Measurements from ENCODE around the gene CARM1. TPM values are rescaled to one million over a fixed set of nuclear protein-coding genes. Genes with fewer than 3 reads are reported as not detected.
A peak's percentile ranks its signal among the peaks of the same experiment; 100 is the strongest.

CARM1 gene
- total and polyA plus RNA-seq, 8 donors: 13.0 to 24.7 (median 16.6) TPM

DNA sequence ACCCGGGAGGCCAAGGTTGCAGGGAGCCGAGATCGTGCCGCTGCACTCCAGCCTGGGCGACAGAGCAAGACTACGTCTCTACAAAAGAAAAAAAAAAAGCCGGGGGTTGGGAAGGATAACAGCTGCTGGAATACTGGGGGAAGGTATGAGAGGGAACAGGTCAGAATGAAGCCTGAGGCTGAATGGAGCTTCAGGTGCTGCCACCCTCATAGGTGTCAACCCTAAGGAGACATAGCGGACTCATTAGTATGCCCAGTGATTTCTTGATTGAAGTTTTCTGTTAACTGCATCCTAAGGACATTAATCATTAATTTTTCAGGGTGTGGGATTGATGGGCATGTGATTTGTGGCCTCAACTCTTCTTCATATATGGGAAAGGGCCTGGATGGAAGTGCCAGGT lies 95.5 kb downstream of the CARM1 start:
- DNase-seq (no peak), FAIRE-seq (no peak), ATAC-seq (peak; percentile 35 to 70 (median 48))
- H3K36me3 ChIP-seq: no peaks in the 10 kb centered on the region
- H3K27me3 ChIP-seq: no peaks in the 10 kb centered on the region
- WGBS, 2 donors: 45 to 49% methylated on average over 8 of the region's 8 CpGs
- H3K4me1 ChIP-seq: peaks cover 0 to 8% (median 0%) of the 10 kb centered on the region in 3 donors
- TF ChIP-seq, protein P1, sequence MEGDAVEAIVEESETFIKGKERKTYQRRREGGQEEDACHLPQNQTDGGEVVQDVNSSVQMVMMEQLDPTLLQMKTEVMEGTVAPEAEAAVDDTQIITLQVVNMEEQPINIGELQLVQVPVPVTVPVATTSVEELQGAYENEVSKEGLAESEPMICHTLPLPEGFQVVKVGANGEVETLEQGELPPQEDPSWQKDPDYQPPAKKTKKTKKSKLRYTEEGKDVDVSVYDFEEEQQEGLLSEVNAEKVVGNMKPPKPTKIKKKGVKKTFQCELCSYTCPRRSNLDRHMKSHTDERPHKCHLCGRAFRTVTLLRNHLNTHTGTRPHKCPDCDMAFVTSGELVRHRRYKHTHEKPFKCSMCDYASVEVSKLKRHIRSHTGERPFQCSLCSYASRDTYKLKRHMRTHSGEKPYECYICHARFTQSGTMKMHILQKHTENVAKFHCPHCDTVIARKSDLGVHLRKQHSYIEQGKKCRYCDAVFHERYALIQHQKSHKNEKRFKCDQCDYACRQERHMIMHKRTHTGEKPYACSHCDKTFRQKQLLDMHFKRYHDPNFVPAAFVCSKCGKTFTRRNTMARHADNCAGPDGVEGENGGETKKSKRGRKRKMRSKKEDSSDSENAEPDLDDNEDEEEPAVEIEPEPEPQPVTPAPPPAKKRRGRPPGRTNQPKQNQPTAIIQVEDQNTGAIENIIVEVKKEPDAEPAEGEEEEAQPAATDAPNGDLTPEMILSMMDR (IDR thresholded peaks at IDR 0.05): no peak
- H3K9me3 ChIP-seq: no peaks in the 10 kb centered on the region
- H3K27ac ChIP-seq: no peak overlapping the region
- no peak overlapping the region for H3K4me3 ChIP-seq
- intact Hi-C loops (cut with DNase I): no loop called here

DNA sequence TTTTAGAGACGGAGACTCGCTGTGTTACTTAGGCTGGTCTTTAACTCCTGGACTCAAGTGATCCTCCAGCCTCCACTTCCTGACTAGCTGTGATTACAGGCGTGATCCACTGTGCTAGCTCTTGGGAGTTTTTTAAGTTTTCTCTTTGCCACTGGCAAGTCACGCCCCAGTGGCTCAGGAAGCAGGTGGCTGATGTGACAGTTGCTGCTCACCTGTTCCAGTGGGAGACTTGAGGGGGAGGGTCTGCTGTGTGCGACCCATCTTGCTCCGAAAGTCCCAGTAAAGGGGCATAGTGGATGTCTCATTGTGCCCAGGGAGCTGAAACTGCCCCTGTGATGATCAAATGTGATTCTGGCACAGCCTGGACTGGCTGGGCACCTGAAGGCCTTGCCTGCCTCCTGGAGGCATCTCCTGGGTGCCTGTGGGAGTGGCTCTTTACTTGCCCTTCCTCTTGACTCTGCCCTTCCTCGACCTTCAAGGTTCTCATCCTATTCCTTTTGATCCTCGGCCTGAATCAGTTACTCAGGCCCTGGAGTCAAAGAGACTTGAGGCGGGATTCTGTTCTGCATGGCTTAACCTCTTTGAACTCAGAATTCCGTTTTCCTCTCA lies 97.3 kb downstream of the CARM1 start:
- whole genome bisulfite sequencing, 2 donors: 77 to 81% methylated on average over 10 of the region's 10 CpGs
- TF ChIP-seq, protein P1 (IDR thresholded peaks at IDR 0.05): no peak
- no peaks in the 10 kb centered on the region for H3K9me3 ChIP-seq
- H3K4me1 ChIP-seq: peaks cover 0 to 3% (median 0%) of the 10 kb centered on the region in 3 donors
- DNase-seq: no peak
- intact Hi-C loops (cut with DNase I): no loop called here
- no peak overlapping the region for H3K4me3 ChIP-seq
- FAIRE-seq: no peak
- ATAC-seq: no peak
- no peaks in the 10 kb centered on the region for H3K27me3 ChIP-seq
- no peak overlapping the region for H3K27ac ChIP-seq
- H3K36me3 ChIP-seq: no peaks in the 10 kb centered on the region

DNA sequence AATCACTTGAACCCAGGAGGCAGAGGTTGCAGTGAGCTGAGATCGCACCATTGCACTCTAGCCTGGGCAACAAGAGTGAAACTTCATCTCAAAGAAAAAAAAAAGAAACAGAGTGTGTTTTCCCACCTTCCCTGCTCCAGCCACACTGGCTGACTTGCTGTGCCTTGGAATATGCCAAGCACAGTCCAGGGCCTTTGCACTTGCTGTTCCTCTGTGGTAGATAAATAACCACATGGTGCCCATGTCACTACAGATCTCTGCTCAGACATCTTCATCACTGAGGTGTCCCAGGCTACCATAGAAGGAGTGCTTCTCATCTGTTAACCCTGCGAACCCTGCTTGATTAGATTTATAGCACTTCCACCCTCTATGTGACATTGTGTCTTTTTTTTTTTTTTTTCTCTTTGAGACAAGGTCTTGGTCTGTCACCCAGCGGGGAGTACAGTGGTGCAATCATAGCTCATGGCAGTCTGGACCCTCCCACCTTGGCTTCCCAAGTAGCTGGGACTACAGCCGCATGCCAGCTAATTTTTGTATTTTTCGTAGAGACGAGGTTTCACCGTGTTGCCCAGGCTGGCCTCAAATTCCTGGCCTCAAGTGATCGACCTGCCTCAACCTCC lies 99.9 kb downstream of the CARM1 start:
- TF ChIP-seq, protein P1 (IDR thresholded peaks at IDR 0.05): no peak
- 97 to 98% methylated on average over 8 of the region's 8 CpGs for WGBS, 2 donors
- DNase-seq: no peak
- Histone ChIP-seq H3K36me3 (no peaks in the 10 kb centered on the region), H3K9me3 (no peaks in the 10 kb centered on the region), H3K27ac (no peak overlapping the region), H3K27me3 (no peaks in the 10 kb centered on the region), H3K4me3 (no peak overlapping the region), H3K4me1 (peaks cover 0 to 7% (median 2%) of the 10 kb centered on the region in 3 donors)
- intact Hi-C loops (cut with DNase I): no loop called here
- no peak for FAIRE-seq
- no peak for ATAC-seq

Small RNAs within 50 kb of the gene (microRNA-seq; reads per million reads assigned to microRNA genes)
- gene MIR6793: 0 to 2.3 reads per million in 2 donors

Other genes with a start within 250 kb of the CARM1 start
- 10 to 100 TPM; 32.7 to 69.0 (median 48.4) TPM for gene SLC44A2, start 246.0 kb upstream of the CARM1 start, total RNA-seq
- gene SLC44A2, start 246.0 kb upstream of the CARM1 start, polyA plus RNA-seq: 10 to 100 TPM; 42.8 to 61.5 TPM
- gene ILF3, start 217.2 kb upstream of the CARM1 start, total RNA-seq: 100 to 1,000 TPM in 4 of 6 donors, 10 to 100 TPM in 2; 70.5 to 126 (median 109) TPM
- gene ILF3, start 217.2 kb upstream of the CARM1 start, polyA plus RNA-seq: 100 to 1,000 TPM; 109 to 129 TPM
- 10 to 100 TPM; 42.5 to 70.7 (median 56.6) TPM for gene QTRT1, start 170.1 kb upstream of the CARM1 start, total RNA-seq
- 100 to 1,000 TPM; 410 to 432 TPM for gene QTRT1, start 170.1 kb upstream of the CARM1 start, polyA plus RNA-seq
- gene DNM2, start 153.5 kb upstream of the CARM1 start, total RNA-seq: 10 to 100 TPM; 52.5 to 94.8 (median 87.9) TPM
- gene DNM2, start 153.5 kb upstream of the CARM1 start, polyA plus RNA-seq: 100 to 1,000 TPM in 1 of 2 donors, 10 to 100 TPM in 1; 88.6 to 115 TPM
- 10 to 100 TPM; 13.6 to 22.6 (median 18.7) TPM for gene TMED1, start 35.3 kb upstream of the CARM1 start, total RNA-seq
- 10 to 100 TPM; 19.3 to 32.3 TPM for gene TMED1, start 35.3 kb upstream of the CARM1 start, polyA plus RNA-seq
- gene C19orf38, start 23.1 kb upstream of the CARM1 start, total RNA-seq: under 1 TPM in 5 of 6 donors, not detected in 1; 0.47 to 1.00 (median 0.75) TPM
- gene C19orf38, start 23.1 kb upstream of the CARM1 start, polyA plus RNA-seq: under 1 TPM; 0.31 to 0.99 TPM
- gene YIPF2, start 57.1 kb downstream of the CARM1 start, total RNA-seq: 10 to 100 TPM; 41.4 to 67.9 (median 47.3) TPM
- gene YIPF2, start 57.1 kb downstream of the CARM1 start, polyA plus RNA-seq: 10 to 100 TPM; 58.0 to 66.0 TPM
- 10 to 100 TPM in 5 of 6 donors, 1 to 10 TPM in 1; 7.9 to 11.6 (median 10.3) TPM for gene TIMM29, start 57.3 kb downstream of the CARM1 start, total RNA-seq
- gene TIMM29, start 57.3 kb downstream of the CARM1 start, polyA plus RNA-seq: 1 to 10 TPM; 7.8 to 9.8 TPM
- 10 to 100 TPM; 28.7 to 53.0 (median 38.1) TPM for gene SMARCA4, start 89.5 kb downstream of the CARM1 start, total RNA-seq
- gene SMARCA4, start 89.5 kb downstream of the CARM1 start, polyA plus RNA-seq: 10 to 100 TPM; 69.4 to 77.8 TPM
- gene LDLR, start 217.9 kb downstream of the CARM1 start, total RNA-seq: 10 to 100 TPM in 5 of 6 donors, 1 to 10 TPM in 1; 8.9 to 43.4 (median 26.5) TPM
- gene LDLR, start 217.9 kb downstream of the CARM1 start, polyA plus RNA-seq: 10 to 100 TPM; 24.7 to 41.2 TPM